Measurements from ENCODE around the gene TFF1.

TFF1 gene

DNA sequence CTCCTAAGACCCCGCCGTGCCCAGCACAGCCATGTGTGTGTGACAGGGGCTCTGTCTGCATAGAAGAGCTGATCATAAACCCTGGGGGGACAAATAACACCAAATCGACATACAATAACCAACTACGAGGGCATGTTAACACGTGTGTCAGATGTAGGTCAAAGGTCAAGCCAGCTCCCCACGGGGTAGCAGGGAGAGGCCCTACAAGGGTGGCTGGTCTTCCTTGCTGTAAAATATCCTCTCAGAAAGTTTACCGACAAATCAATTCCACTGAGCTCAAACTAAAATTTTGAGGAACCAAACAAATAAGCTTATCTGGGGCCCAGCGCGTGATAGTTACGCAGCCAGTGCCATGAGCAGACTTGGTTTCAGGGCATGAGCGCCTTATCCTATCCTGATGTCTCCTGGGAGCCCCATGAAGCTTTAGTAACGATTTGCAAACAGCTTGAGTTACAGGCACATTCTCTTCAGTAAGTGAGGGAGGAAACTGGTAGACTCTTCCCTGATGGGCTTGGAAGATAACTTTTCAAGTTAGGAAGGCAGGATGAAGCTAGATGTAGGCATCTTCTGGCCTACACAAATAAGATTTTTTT is 32.2 kb upstream of the TFF1 start:
- DNase-seq (ENCODE audit: low read depth in 1 of 2, low spot score in 1 of 2), result no peak

DNA sequence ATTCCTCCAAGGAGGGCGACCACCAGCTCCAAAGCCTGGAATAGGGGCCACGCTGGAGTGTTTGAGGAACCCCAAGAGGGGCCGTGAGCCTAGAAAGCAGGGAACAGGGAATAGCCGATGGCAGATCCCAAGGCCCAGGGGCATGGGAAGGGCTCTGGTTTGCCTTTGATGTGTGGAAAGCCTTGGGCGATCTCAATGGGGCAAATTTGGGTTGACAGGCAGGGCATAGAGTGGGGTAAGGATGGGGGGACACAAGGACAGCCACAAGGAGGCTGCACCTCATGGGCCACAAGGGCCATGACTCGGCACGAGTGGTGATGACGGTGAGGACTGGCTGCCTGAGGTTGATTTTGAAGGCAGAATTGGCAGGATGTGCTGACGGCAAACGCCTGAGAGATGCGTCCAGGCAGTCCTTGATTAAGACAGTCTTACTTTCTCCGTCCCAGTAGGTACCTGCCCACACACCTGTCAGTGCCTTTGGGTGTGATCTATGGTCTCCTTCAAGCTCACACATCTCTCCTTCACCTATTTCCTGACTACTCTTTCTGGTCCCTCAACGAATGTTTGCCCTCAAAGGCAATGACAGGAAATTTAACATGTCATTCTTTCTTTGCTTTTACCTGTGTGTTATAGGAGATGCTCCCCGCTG is 31.5 kb upstream of the TFF1 start:
- no peak for DNase-seq (ENCODE audit: low read depth in 1 of 2, low spot score in 1 of 2)

DNA sequence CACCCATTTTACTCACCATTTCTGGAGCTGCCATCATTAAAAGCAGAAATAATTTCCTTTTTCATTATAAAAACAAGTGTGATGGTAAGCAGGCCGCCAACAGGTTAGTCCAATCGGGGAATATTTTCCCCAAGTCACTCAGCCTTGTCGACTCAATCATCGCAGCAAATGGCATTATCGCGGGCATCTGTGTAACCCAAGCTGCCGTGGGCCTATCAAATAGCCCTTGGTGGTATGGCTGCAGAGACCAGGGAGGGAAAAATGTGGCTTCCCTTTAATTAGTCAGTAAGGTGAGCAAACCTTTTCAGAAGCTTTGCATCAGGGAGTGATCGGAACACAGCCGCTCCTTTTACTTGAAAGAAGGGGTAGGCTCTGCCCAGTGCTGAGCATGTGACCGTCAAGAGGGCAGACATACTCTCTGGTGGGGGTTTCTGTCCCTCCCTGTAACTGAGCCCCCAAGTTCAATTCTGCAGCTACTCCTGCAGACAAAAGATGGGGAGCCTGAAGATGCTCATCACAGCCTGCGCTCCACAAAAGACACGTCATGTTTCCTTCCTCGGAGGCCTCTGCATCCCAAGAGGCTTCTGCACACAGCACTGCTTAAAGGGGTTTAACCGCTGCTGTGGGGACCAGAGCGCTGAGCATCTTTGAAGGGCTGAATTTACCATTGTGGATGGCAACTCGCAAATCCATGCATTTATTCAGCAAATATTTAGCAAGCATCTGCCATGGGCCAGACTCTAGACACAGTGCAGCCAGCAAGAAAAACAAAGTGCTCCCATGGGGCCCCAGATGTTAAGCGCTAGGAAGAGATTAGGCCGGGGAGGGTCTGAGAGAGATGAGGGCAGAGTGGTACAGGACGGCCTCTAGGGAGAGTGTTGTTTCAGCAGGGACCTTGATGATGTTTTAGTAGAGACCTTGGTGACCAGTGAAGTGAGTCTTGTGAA is 30.7 kb upstream of the TFF1 start:
- no peak for DNase-seq (ENCODE audit: low read depth in 1 of 2, low spot score in 1 of 2)

DNA sequence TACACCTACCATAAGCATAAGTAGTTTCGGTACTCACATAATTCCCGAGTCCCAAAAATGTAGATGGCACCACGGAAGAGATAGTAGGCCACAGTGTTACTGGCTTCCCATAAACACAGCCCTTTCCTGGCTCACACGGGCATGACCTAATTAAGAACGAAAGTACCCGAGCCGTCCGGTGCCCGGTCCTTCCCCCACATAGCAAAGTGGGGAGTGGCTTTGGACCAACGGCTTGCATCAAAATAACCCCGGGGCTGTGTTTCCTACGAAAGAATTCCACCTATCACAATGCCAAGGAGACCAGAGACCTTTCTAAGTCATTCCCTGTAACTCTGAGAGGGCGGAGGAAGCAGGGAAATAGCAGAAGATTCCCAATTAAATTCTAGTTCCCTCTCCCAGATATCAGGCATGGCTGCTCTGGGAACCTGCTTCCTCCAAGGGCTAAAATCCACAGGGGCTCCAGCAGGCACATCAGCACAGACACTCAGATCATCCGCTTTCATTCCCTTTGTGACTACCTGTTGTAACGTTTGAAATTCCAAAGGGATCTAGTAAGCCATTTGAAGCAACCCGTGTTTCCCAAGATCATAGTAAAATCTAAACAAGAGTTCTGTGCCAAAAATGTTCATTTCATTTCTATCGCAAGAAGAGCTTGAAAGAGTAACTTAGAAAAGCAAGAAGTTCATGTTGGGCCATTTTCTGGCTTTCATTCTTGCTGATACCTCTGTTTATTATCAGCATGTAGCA is 29.7 kb upstream of the TFF1 start, which contains the start of gene TMPRSS3:
TSS of gene TMPRSS3 (minus strand) at position 148 of the 747 bp plus-strand sequence. CDS start 635 bp downstream, outside the sequence.
- no peak for DNase-seq (ENCODE audit: low read depth in 1 of 2, low spot score in 1 of 2)

DNA sequence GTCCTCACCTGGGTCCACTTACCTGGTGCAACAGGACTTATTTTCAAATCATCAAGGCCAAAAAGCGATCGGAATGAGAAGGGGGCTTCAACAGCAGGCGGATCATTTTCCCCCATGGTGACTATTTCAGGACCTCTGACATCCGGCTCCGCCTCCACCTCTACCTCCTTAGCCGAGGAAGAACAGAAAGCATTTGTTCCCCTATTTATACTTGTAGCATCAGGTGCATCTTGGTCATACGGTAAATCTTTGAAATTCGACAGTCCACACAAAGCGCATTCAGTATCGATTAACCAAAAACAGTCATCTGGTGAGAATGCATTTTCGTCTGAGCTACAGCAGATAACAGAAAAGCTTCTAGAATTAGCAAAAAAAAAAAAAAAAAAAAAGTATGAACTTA is 29.0 kb upstream of the TFF1 start:
- DNase-seq (ENCODE audit: low read depth in 1 of 2, low spot score in 1 of 2), result no peak

DNA sequence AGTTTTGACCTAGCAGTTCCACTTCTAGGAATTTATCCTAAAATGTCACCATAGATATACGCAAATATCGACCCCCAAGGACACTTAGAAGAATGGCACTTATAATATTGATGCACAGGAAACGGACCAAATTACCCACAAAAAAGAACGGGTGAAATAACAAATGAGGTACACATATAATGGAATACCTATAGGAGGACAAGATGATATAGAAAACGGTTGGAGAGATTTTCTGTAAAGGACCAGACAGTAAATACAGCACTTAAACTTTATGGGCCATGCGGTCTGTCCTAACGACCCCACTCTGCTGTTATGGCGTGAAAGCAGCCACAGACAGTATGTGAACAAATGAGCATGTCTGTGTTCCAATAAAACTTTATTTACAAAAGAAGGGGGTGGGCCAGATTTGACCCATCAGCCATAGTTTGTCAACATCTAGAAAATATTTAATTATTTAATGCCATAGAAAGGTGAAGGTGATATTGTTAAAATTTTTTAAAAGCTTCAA is 27.2 kb upstream of the TFF1 start:
- no peak for DNase-seq (ENCODE audit: low read depth in 1 of 2, low spot score in 1 of 2)

DNA sequence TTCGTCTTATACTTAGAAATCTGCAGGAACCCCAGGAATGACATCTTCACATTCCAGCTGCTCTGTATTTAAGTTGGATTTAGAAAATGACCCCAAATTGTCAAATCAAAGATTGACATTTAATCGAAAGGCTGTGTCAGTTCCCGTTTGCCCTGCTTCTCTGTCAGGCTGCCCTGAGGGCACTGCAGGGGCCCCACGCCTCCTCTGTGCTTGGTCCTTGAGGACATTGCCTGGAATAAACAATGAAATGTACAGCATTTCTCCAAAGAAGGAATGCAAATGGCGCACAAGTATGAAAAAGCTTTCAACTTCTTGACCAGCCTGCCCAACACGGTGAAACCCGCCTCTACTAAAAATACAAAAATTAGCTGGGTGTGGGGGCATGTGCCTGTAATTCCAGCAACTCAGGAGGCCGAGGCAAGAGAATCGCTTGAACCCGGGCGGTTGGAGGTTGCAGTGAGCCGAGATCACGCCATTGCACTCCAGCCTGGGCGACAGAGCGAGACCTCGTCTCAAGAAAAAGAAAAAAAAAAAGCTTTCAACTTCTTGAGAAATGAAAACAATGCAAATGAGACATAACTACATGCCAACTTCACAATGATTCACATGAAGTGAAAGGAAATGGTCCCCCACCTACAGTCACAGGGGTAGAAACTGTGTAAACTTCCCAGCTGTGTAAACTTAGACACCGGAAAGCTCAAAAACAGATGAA is 26.6 kb upstream of the TFF1 start:
- DNase-seq (ENCODE audit: low read depth in 1 of 2, low spot score in 1 of 2), result no peak

DNA sequence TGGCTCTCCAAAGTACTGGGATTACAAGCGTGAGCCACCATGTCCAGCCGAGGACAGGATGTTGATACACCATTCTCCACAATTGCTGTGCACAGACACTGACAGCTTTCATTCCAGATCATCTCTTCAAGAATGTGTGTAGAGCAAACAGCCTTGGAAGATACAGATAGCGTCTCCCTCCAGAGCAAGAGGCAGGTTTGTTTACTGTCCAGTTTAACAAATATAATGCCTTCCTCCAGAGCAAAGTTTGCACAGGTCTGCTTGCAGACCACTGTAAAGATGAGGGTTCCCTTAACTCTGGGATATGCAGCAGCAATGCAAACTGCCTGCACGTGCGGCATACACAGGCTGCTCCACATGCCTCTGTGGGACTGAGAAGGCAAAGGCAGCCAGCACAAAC is 25.0 kb upstream of the TFF1 start:
- no peak for DNase-seq (ENCODE audit: low read depth in 1 of 2, low spot score in 1 of 2)

DNA sequence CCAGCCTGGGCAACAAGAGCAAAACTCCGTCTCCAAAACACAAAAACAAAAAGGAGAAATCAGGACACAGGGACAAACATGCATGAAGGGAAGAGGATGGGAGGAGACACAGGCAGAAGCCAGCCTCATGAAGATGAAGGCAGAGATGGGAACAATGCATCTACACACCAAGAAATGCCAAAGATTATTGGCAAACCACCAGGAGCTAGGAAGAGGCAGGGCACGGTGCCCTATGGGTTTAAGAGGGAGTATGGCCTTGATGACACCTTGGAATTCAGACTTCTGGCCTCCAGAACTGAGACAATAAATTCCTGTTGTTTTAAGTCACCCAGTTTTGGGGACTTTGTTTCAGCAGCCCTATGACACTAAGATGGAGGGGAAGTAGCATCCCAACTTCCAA is 24.4 kb upstream of the TFF1 start:
- no peak for DNase-seq (ENCODE audit: low read depth in 1 of 2, low spot score in 1 of 2)

DNA sequence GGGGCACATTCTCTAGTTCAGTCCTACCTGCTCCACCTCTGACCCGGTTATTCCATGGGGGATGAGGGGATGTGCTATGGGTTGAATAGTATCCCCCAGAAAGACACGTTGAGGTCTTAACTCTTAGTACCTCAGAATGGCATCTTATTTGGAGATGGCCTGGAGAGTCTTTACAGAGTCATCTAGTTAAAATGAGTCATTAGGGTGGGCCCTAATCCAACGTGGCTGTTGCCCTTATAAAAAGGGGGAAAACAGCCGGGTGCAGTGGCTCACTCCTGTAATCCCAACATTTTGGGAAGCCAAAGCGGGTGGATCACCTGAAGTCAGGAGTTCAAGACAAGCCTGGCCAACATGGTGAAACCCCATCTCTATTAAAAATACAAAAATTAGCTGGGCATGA is 23.9 kb upstream of the TFF1 start:
- DNase-seq (ENCODE audit: low read depth in 1 of 2, low spot score in 1 of 2), result no peak

DNA sequence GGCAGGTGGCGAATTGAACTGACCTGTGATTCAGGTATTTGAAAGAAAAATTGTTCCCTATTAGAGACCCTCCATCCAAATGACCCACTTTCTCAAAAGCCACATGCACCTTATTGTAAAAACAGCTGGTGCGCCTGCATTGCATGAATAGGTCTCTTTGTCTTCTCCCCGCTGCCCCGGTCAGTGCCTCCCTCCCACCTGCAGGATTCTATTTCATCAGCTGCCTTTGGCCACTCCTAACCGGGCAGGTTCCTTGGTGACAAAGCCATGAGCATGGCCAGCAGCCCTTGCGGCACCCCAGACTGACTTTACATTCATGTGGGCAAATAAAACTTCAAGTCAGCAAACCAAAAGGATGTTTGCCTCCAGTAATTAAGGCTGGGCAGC is 23.1 kb upstream of the TFF1 start:
- DNase-seq (ENCODE audit: low read depth in 1 of 2, low spot score in 1 of 2), result no peak

DNA sequence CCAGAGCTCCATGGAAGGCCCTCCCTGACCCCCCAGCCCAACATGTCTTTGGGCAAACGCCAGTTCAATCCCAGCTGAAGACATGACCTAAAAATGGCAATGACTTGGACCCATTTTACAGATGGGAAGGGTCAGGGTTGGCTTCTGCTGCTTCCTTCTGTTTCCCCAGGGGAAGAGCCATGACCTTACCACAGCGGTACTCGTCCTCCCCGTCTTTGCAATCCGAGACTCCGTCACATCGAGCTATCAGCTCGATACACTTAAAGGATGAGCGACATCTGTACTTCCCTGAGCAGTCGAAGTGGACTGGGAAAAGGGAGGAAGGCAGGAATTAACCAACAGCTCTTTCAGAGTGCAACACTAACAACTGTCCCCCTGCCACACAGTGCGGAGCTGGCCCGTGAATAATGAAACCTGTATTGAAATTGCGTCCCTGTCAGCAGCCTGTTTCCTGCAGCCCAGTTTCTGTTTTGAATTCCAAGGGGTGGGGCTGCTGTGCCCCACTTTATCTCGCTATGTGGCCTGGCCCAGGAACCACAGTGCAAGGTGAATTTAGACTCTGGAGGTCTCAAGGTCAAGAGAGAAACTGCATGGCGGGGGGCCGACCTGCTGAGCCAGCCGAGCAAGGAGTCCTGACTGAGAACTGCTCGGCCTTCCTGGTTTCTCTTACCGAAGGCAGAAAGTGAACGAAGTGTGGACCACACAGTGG is 22.6 kb upstream of the TFF1 start:
- DNase-seq (ENCODE audit: low read depth in 1 of 2, low spot score in 1 of 2), result no peak

DNA sequence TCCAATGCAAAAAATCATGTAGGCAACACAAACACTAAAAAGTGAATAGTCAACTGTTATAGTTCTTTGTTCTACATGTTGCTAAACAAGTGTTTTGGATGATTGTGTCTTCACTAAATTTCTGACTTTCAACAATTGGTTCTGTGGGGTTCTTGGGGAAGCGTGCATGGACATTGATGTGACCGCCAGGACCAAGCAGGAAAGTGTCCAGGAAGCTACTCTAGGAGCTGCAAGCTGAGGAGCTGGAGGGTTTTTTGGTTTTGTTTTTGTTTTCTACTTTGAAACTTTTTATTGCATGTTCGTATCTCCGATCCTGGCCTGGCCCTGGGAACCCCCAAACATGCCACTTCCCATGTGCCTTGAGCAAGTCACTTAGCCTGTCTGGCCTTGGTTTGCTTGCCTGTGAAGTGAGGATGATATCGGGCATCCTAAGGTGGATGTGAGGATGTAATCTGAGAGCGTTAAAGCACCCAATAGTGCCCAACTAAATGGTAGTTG is 21.6 kb upstream of the TFF1 start:
- no peak for DNase-seq (ENCODE audit: low read depth in 1 of 2, low spot score in 1 of 2)

DNA sequence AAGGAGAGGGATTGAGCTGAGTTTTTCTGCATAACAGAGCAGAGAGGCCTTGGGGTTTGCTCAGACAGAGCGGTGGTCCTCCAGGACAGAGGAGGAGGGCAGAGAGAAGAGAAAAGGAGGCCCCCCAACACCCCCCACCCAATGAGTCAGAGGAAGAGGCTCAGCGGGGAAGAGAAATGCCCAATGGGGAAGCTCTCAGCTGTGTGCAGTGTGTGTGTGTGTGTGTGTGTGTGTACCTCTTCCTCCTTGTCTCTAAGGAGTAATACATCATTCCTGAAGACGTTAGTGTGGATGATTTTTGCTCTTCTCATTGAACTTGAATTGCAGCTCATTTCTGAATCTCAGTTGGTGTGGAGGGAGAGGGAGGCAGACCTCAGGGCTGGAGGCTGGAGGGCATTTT is 20.8 kb upstream of the TFF1 start:
- DNase-seq (ENCODE audit: low read depth in 1 of 2, low spot score in 1 of 2), result no peak

DNA sequence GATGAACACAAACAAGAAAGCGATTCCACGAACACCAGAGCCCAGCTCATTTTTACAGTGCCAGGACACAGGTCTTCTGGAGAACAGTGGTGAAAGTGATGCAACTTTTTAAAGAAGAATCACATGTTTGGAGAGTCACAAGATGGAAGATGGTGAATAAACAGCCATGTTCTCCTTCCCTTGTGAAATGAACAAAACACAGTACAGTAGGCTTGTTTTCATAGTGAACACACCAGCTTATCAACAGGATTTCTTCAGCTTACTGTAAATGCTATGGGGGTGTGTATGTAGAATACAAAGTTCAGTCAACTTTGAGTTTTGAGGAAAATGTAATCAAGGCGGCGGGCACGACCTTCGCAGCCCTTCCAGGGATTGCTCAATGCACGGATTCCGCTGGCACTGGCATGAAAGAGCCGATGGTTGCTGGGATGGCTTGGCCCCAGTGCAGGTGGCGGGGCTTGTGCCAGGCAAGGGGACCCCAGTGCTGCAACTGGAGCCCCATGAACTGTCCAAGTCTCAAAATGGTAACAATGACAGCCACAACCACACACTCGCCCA is 19.8 kb upstream of the TFF1 start:
- DNase-seq (ENCODE audit: low read depth in 1 of 2, low spot score in 1 of 2), result no peak

DNA sequence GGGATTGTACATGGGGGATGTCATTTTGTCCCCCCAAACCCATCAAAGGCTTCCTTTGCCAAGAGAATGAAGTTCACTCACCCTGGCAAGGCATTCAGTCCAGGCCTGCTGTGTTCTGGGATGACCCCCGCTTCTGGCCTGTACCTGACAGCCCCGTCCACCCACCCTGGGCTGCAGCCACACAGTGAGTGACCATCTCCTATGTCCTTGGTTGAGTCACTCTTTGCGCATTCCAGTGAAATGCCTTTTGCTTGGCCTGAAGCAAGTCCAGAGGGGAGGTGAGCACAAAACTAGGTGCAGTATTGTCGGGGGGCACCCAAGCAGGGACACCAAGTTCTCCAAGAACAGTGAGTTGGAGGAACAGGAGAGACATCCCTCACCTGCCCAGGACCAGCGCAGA is 19.3 kb upstream of the TFF1 start:
- no peak for DNase-seq (ENCODE audit: low read depth in 1 of 2, low spot score in 1 of 2)

DNA sequence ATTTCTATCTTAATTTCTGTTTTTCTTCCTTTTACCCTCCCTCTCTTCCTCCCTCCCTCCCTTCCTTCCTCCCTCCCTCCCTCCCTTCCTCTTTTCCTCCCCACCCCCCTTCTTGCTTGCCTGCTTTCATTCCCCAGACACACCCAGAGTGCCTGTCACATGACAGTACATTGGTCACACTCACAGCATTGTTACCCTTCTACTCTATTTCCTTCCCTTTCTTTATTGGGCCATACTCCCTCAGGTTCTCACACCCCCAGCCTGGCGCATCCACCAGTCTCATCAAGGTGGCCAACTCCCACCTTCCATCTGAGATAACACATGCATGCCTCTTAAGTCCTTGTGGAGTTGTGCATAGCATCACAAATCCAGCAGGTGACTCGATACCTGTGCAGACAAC is 18.7 kb upstream of the TFF1 start:
- DNase-seq (ENCODE audit: low read depth in 1 of 2, low spot score in 1 of 2), result no peak

DNA sequence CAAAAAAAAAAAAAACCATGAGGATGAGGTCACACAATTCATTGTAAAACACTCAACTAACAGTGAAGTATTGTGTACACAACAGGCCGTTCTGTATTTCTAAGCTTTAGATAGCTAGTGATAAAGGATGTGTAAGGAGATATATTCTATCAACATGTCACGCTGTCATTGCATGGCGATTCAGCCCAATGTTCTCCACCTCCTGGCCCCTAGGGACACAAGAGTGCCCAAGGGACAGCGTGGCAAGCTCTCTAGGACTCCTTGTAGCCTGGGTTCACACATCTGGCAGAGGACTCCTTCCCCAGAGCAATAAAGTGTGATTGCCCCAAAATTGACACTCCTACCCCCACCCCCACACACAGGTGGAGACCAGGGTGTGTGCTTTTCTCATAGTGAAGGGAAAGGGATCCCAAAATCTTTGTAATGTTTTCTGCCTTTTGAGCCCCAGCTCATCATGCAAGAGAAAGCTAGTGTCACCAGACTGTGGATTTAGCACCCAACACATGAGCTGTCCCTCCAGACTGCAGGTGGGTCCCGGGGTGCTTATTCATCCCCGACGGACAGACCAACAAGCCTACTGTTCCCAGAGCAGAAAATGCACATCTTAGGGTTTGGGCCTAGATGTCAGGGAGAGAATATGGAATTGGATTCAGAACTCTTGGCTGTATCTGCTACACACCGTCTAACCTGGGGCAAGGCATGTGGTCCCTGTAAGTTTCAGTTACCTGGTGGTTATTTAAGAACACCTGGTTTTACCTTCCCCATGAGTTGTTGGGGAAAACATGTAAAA is 18.0 kb upstream of the TFF1 start:
- DNase-seq (ENCODE audit: low read depth in 1 of 2, low spot score in 1 of 2), result no peak

DNA sequence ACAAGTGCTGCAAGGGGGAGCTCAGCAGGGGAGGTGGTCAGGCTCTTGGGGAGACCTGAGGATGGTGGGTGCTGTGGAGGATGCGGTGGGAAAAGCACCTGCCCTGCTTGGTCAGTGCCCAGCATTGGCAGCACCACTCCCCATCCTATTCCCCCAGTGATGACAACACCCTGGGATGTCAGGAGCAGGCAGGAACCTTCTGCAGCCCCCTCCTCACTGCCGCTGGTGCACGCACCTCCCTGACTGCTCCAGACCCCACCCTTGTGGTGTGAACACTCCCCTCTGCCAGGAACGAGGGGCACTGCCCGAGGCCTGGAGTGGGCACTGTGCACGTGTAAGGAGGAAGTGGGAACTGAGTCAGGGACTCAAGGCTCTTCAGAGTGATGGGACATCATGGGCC is 17.0 kb upstream of the TFF1 start:
- DNase-seq (ENCODE audit: low read depth in 1 of 2, low spot score in 1 of 2), result no peak

Measured in activated T-helper 1 cell treated with anti-CD3 and anti-CD28 coated beads, Interleukin-2, amount 50 U/mL, for 16 hours (primary cell).